Gastroesophageal sphincter (tissue), 4 donors: Measurements from ENCODE around the gene MCM3AP. TPM values are rescaled to one million over a fixed set of nuclear protein-coding genes. Genes with fewer than 3 reads are reported as not detected.

Source experiments
- ATAC-seq: fragments of 150-250 bp; one replicate; pipeline ENCODE4 v1.9.1; 2016; ENCODE audit warnings: mild to moderate bottlenecking, moderate library complexity
- H3K27ac ChIP-seq, 4 donors: fragments of 200-600 bp; sonication (generic) in 3 of 4; 1 replicate in 3 of 4; 2 replicates in 1 of 4; pipeline ENCODE4 v1.5.1; 2016 to 2019
- H3K27me3 ChIP-seq: fragments of 200-600 bp; sonication (generic); one replicate; pipeline ENCODE4 v1.5.1; 2019
- H3K36me3 ChIP-seq, 2 donors: fragments of 200-600 bp; sonication (generic); one replicate each; pipeline ENCODE4 v1.5.1; 2019; ENCODE audit warnings: control low read depth in 1 of 2
- H3K4me1 ChIP-seq, 3 donors: fragments of 200-600 bp; sonication (generic); 1 replicate in 2 of 3; 2 replicates in 1 of 3; pipeline ENCODE4 v1.5.1; 2016 to 2019; ENCODE audit warnings: control low read depth in 2 of 3
- H3K4me3 ChIP-seq, 2 donors: fragments of 200-600 bp; sonication (generic); one replicate each; pipeline ENCODE4 v1.5.1; 2019; ENCODE audit warnings: mild to moderate bottlenecking in 1 of 2, moderate library complexity in 1 of 2
- H3K9me3 ChIP-seq, 3 donors: fragments of 200-600 bp; sonication (generic); one replicate each; pipeline ENCODE4 v1.5.1; 2017 to 2019; ENCODE audit warnings: control low read depth in 2 of 3
- CTCF ChIP-seq, 4 experiments: fragments of 200-600 bp in 2 of 4; fragments of 450-650 bp in 2 of 4; sonication (generic) in 1 of 4; IDR thresholded peaks; one replicate each; pipeline ENCODE4 v1.5.1; 2017 to 2019; ENCODE audit warnings: antibody characterized with exemption in 4 of 4, mild to moderate bottlenecking in 2 of 4, moderate library complexity in 2 of 4
- EP300 ChIP-seq: sonication (generic); formaldehyde crosslinking; IDR thresholded peaks from one replicate; pipeline ENCODE4 v1.6.1; 2017; ENCODE audit warnings: antibody characterized with exemption, mild to moderate bottlenecking
- POLR2A ChIP-seq, 2 donors: fragments of 450-650 bp; IDR thresholded peaks; one replicate each; pipeline ENCODE4 v1.6.1; 2017; ENCODE audit warnings: antibody characterized with exemption in 2 of 2, mild to moderate bottlenecking in 2 of 2, moderate library complexity in 1 of 2
- POLR2AphosphoS5 ChIP-seq: sonication (generic); formaldehyde crosslinking; IDR thresholded peaks from one replicate; pipeline ENCODE4 v1.6.1; 2017; ENCODE audit warnings: antibody characterized with exemption
- WGBS, 2 donors: methylation state at CpG; one replicate each; pipeline ENCODE4 v1.1.5; 2018; ENCODE audit warnings: low coverage in 1 of 2; 5-methylcytosine and 5-hydroxymethylcytosine counted together
- total RNA-seq, 4 donors: library from RNA; depleted of rRNA; stranded (reverse); fragments of >200 nt; gene quantifications; one replicate each; pipeline ENCODE4 v1.1.0, GENCODE V29; 2016

Gene MCM3AP
- total RNA-seq, 4 donors from 2014 or later, result 61.6 to 95.4 (median 71.7) TPM

DNA sequence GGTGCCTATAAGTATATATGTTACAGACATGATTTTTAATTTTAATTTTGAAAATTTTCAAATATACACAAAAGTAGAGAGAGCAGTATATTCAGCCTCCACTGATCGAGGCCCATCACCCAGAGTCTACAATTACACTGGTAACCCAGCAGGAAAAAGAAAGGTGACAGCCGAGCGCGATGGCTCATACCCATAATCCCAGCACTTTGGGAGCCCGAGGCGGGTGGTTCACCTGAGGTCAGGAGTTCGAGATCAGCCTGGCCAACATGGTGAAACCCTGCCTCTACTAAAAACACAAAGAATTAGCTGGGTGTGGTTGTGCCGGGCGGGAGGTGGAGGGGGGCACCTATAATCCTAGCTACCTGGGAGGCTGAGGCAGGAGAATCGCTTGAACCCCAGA, 2.1 kb upstream of the MCM3AP start:
- no peak overlapping the region for H3K27ac ChIP-seq
- no peak for ATAC-seq

GRCh38 chr21:46286648-46287002, 1.2 kb upstream of the MCM3AP start:
- no peak for ATAC-seq
- peak overlapping the region; percentile 92 to 95 for H3K4me3 ChIP-seq
- WGBS, 2 donors, result 0 to 1% methylated on average over 8 to 14 of the region's 16 CpGs
- peaks cover 0 to 34% of the 10 kb centered on the region in 2 donors for H3K36me3 ChIP-seq
- TF ChIP-seq CTCF (IDR thresholded peaks at IDR 0.05) (no peak), POLR2A (IDR thresholded peaks at IDR 0.05) (no peak), EP300 (no peak), POLR2AphosphoS5 (no peak)
- H3K27ac ChIP-seq, result peak overlapping the region; percentile 94 to 98 (median 96)
- H3K9me3 ChIP-seq, result no peaks in the 10 kb centered on the region
- no peaks in the 10 kb centered on the region for H3K27me3 ChIP-seq
- H3K4me1 ChIP-seq, result peaks cover 19 to 47% (median 32%) of the 10 kb centered on the region in 3 donors

More for the DNA sequence above, 2.1 kb upstream of the MCM3AP start:
- Histone ChIP-seq H3K27me3 (no peaks in the 10 kb centered on the region), H3K4me1 (peaks cover 19 to 38% (median 26%) of the 10 kb centered on the region in 3 donors), H3K4me3 (no peak overlapping the region), H3K36me3 (peaks cover 0 to 32% of the 10 kb centered on the region in 2 donors), H3K9me3 (no peaks in the 10 kb centered on the region)
- no peak for TF ChIP-seq CTCF (IDR thresholded peaks at IDR 0.05)
- TF ChIP-seq EP300, result no peak
- TF ChIP-seq POLR2A (IDR thresholded peaks at IDR 0.05), result no peak
- no peak for TF ChIP-seq POLR2AphosphoS5
- WGBS, 2 donors, result 60 to 88% methylated on average over 5 to 10 of the region's 10 CpGs

- 0 to 2% methylated on average over 7 to 10 of the region's 105 CpGs for WGBS, 2 donors
- Histone ChIP-seq H3K4me3 (peak within 1 kb of the TSS; percentile 92 to 95), H3K27me3 (no peaks in the 10 kb centered on the region), H3K36me3 (peaks cover 0 to 35% of the 10 kb centered on the region in 2 donors), H3K9me3 (no peaks in the 10 kb centered on the region), H3K27ac (peak within 1 kb of the TSS; percentile 94 to 98 (median 96)), H3K4me1 (peaks cover 19 to 53% (median 32%) of the 10 kb centered on the region in 3 donors)
- TF ChIP-seq POLR2AphosphoS5 (peak; percentile 84), EP300 (no peak), POLR2A (IDR thresholded peaks at IDR 0.05) (peak; percentile 75 to 77), CTCF (IDR thresholded peaks at IDR 0.05) (peak in 3 of 4 experiments; percentile 55 to 62 (median 56))
- ATAC-seq, result peak; percentile 97
These were observed 593 bp upstream of the MCM3AP start, which contains the start of gene YBEY for GRCh38 chr21:46285761-46286647. TSS of gene YBEY (plus strand) at chr21:46286342. CDS start at chr21:46286914, 572 bp downstream.

DNA sequence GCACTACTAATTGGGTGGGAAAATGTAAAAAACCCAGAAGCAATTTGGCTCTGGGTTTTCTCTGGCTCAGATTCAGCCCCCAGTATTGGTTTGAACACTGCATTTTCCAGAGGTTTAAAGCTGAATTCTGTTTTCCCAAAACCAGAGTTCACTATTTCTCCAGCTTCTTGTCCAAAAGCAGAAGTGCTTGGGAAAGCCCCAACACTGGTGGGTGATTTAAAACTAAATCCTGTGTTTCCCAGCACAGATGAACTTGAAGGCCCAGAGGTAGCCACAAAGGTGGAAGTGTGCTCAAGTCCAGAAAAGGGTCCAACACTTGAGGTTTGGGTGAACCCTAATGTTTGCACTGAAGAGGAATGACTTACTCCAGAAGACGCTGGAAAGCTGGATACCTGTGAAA, 678 bp downstream of the MCM3AP start:
- peaks cover 19 to 66% (median 32%) of the 10 kb centered on the region in 3 donors for H3K4me1 ChIP-seq
- no peaks in the 10 kb centered on the region for H3K9me3 ChIP-seq
- H3K4me3 ChIP-seq, result peak overlapping the region; percentile 92 to 95
- H3K36me3 ChIP-seq, result peaks cover 0 to 48% of the 10 kb centered on the region in 2 donors
- no peak for ATAC-seq
- H3K27ac ChIP-seq, result peak overlapping the region in 3 of 4 donors; percentile 94 to 98 (median 98)
- WGBS, 2 donors, result 83% methylated on average over 1 of the region's 1 CpG; no CpG with 5 or more reads in 1 of the 2 donors
- no peaks in the 10 kb centered on the region for H3K27me3 ChIP-seq
- TF ChIP-seq CTCF (IDR thresholded peaks at IDR 0.05), result no peak
- TF ChIP-seq POLR2AphosphoS5, result no peak
- TF ChIP-seq POLR2A (IDR thresholded peaks at IDR 0.05), result no peak
- no peak for TF ChIP-seq EP300
